Measurements from ENCODE around the gene ELL2.

DNA sequence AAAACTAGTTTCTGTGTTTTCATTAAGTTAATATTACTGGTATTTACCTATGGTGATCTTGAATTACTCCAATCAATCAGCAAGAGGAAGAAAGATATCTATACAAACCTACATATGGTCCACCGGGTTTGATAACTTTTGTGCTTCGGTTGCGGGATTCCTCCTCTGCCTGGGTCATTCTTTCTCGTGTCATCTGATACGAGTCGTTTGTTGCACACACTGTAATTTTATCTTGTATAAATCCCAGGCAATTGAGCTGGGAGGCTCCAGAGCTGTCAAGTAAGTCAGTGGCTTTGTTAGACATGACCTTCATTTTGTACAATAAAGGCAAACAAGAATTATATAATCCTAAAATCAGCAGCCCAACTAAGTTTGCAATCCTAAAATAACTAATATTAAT is 48.0 kb downstream of the ELL2 start:
- TF ChIP-seq, protein P1, sequence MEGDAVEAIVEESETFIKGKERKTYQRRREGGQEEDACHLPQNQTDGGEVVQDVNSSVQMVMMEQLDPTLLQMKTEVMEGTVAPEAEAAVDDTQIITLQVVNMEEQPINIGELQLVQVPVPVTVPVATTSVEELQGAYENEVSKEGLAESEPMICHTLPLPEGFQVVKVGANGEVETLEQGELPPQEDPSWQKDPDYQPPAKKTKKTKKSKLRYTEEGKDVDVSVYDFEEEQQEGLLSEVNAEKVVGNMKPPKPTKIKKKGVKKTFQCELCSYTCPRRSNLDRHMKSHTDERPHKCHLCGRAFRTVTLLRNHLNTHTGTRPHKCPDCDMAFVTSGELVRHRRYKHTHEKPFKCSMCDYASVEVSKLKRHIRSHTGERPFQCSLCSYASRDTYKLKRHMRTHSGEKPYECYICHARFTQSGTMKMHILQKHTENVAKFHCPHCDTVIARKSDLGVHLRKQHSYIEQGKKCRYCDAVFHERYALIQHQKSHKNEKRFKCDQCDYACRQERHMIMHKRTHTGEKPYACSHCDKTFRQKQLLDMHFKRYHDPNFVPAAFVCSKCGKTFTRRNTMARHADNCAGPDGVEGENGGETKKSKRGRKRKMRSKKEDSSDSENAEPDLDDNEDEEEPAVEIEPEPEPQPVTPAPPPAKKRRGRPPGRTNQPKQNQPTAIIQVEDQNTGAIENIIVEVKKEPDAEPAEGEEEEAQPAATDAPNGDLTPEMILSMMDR (IDR thresholded peaks at IDR 0.05) = no peak
- TF ChIP-seq POLR2A (IDR thresholded peaks at IDR 0.05) = no peak
